Effector memory CD4-positive, alpha-beta T cell (primary cell): Measurements from ENCODE around the gene PXN.
"Not testable (repeated sequence)": the region's sequence is repeated elsewhere in the genome, so short reads cannot be mapped to it uniquely, and the experiment has no call there.

Experiments
- DNase-seq, 3 donors: peaks; one replicate each; pipeline ENCODE4 v3.0.0-alpha.2; 2020
- H3K27ac ChIP-seq: 2 replicates; pipeline ENCODE4 v1.7.0; 2013; ENCODE audit warnings: mild to moderate bottlenecking, low read length, moderate library complexity; ENCODE audit not compliant: insufficient read depth, poor library complexity, severe bottlenecking
- H3K27me3 ChIP-seq: replicated peaks from 2 replicates; pipeline ENCODE4 v1.7.0; 2013; ENCODE audit warnings: mild to moderate bottlenecking, low read length; ENCODE audit not compliant: insufficient read depth, control insufficient read depth, poor library complexity, severe bottlenecking
- H3K36me3 ChIP-seq: 2 replicates; pipeline ENCODE4 v1.7.0; 2013; ENCODE audit warnings: mild to moderate bottlenecking, low read length, moderate library complexity; ENCODE audit not compliant: control insufficient read depth, insufficient read depth
- H3K4me1 ChIP-seq: 2 replicates; pipeline ENCODE4 v1.7.0; 2013; ENCODE audit warnings: low read length, mild to moderate bottlenecking; ENCODE audit not compliant: control insufficient read depth, insufficient read depth, poor library complexity, severe bottlenecking
- H3K4me3 ChIP-seq: 2 replicates; pipeline ENCODE4 v1.7.0; 2013; ENCODE audit warnings: low read length, low read depth, mild to moderate bottlenecking; ENCODE audit not compliant: insufficient read depth, poor library complexity, severe bottlenecking
- H3K9me3 ChIP-seq: 2 replicates; pipeline ENCODE4 v1.7.0; 2013; ENCODE audit warnings: mild to moderate bottlenecking, low read length, moderate library complexity; ENCODE audit not compliant: control insufficient read depth

PXN gene

GRCh38 chr12:120206781-120207180 is 58.7 kb downstream of the PXN start:
- H3K4me3 ChIP-seq, H3K9me3 ChIP-seq, H3K27me3 ChIP-seq, H3K27ac ChIP-seq, DNase-seq, H3K4me1 ChIP-seq: not testable (repeated sequence)
- H3K36me3 ChIP-seq: peaks cover 22% of the 10 kb centered on the region

- Histone ChIP-seq H3K27ac (no peak overlapping the region), H3K4me1 (peaks cover 8% of the 10 kb centered on the region), H3K9me3 (no peaks in the 10 kb centered on the region), H3K36me3 (peaks cover 17% of the 10 kb centered on the region), H3K4me3 (no peak overlapping the region), H3K27me3 (no peaks in the 10 kb centered on the region)
- DNase-seq: no peak
Observed at GRCh38 chr12:120206228-120206627, 59.3 kb downstream of the PXN start.

- H3K9me3 ChIP-seq: no peaks in the 10 kb centered on the region
- no peak overlapping the region for H3K4me3 ChIP-seq
- H3K36me3 ChIP-seq: peaks cover 10% of the 10 kb centered on the region
- no peak for DNase-seq
- peaks cover 19% of the 10 kb centered on the region for H3K4me1 ChIP-seq
- H3K27me3 ChIP-seq: no peaks in the 10 kb centered on the region
- H3K27ac ChIP-seq: no peak overlapping the region
Observed at GRCh38 chr12:120204171-120204570, 61.4 kb downstream of the PXN start.

GRCh38 chr12:120200364-120200800 is 65.1 kb downstream of the PXN start:
- H3K4me3 ChIP-seq: peak overlapping the region; percentile 76
- peaks cover 30% of the 10 kb centered on the region for H3K36me3 ChIP-seq
- no peak for DNase-seq
- no peaks in the 10 kb centered on the region for H3K27me3 ChIP-seq
- H3K9me3 ChIP-seq: no peaks in the 10 kb centered on the region
- peak overlapping the region; percentile 78 for H3K27ac ChIP-seq
- peaks cover 26% of the 10 kb centered on the region for H3K4me1 ChIP-seq

GRCh38 chr12:120199595-120200306 is 65.8 kb downstream of the PXN start:
- DNase-seq: peak in 2 of 3 donors; percentile 17 to 27
- peaks cover 30% of the 10 kb centered on the region for H3K36me3 ChIP-seq
- H3K27me3 ChIP-seq: no peaks in the 10 kb centered on the region
- H3K9me3 ChIP-seq: no peaks in the 10 kb centered on the region
- H3K4me1 ChIP-seq: peaks cover 31% of the 10 kb centered on the region
- H3K27ac ChIP-seq: peak overlapping the region; percentile 78
- H3K4me3 ChIP-seq: peak overlapping the region; percentile 76

- Histone ChIP-seq H3K4me3 (no peak overlapping the region), H3K36me3 (peaks cover 30% of the 10 kb centered on the region)
Observed at GRCh38 chr12:120199025-120199424, 66.5 kb downstream of the PXN start.

GRCh38 chr12:120197542-120197887 is 68.0 kb downstream of the PXN start:
- H3K36me3 ChIP-seq: peaks cover 30% of the 10 kb centered on the region
- H3K27me3 ChIP-seq: no peaks in the 10 kb centered on the region
- DNase-seq: no peak
- no peak overlapping the region for H3K27ac ChIP-seq
- H3K4me3 ChIP-seq: no peak overlapping the region
- no peaks in the 10 kb centered on the region for H3K9me3 ChIP-seq
- H3K4me1 ChIP-seq: peaks cover 40% of the 10 kb centered on the region

More at GRCh38 chr12:120199025-120199424, 66.5 kb downstream of the PXN start:
- DNase-seq: no peak
- Histone ChIP-seq H3K27me3 (no peaks in the 10 kb centered on the region), H3K9me3 (no peaks in the 10 kb centered on the region), H3K4me1 (peaks cover 34% of the 10 kb centered on the region), H3K27ac (peak overlapping the region; percentile 78)

GRCh38 chr12:120196817-120197541 is 68.6 kb downstream of the PXN start:
- H3K4me1 ChIP-seq: peaks cover 35% of the 10 kb centered on the region
- not testable (repeated sequence) for H3K4me3 ChIP-seq, H3K27me3 ChIP-seq, H3K9me3 ChIP-seq, DNase-seq, H3K27ac ChIP-seq
- peaks cover 30% of the 10 kb centered on the region for H3K36me3 ChIP-seq

GRCh38 chr12:120196363-120196762 is 69.2 kb downstream of the PXN start:
- no peak for DNase-seq
- Histone ChIP-seq H3K27me3 (no peaks in the 10 kb centered on the region), H3K4me3 (no peak overlapping the region), H3K27ac (no peak overlapping the region), H3K9me3 (no peaks in the 10 kb centered on the region), H3K4me1 (peaks cover 32% of the 10 kb centered on the region), H3K36me3 (peaks cover 30% of the 10 kb centered on the region)
